ENCODE data around the gene SSH2. TPM values are rescaled to one million over a fixed set of nuclear protein-coding genes. Genes with fewer than 3 reads are reported as not detected.
A peak's percentile ranks its signal among the peaks of the same experiment; 100 is the strongest.

SSH2 gene
- total and polyA plus RNA-seq, 2 donors (not counting 1 experiment from before 2014, with no cell fraction given): 51.5 to 183 TPM

- POLR2A ChIA-PET: interaction anchor here (0.6 to 0.8 kb wide), 3 partner anchors 16 to 56 kb away, joined by 3 to 6 read pairs (median 3); partner anchors contain the start of gene ABHD15
- Histone ChIP-seq H2AFZ (ENCODE audit: insufficient read depth, low read depth, low read length, poor library complexity, severe bottlenecking) (peak within 1 kb of the TSS; percentile 77), H3K36me3 (replicated peaks in 1 of 2; ENCODE audit: control extremely low read depth in 1 of 2, control insufficient read depth in 1 of 2, extremely low read depth in 1 of 2, insufficient read depth in 2 of 2, low read length in 1 of 2) (no peaks in the 10 kb centered on the region), H3K27me3 (replicated peaks in 1 of 4; ENCODE audit: control extremely low read depth in 1 of 4, control insufficient read depth in 3 of 4, insufficient read depth in 4 of 4, low read length in 3 of 4) (peaks cover 0 to 6% (median 0%) of the 10 kb centered on the region in 4 experiments), H4K20me1 (ENCODE audit: control insufficient read depth, insufficient read depth, low read length, poor library complexity, severe bottlenecking) (peaks cover 32% of the 10 kb centered on the region), H3K4me3 (ENCODE audit: control extremely low read depth in 1 of 5, extremely low read depth in 1 of 5, insufficient read depth in 1 of 5, low read depth in 2 of 5, low read length in 4 of 5) (peak within 1 kb of the TSS; percentile 13 to 73 (median 62)), H3K4me2 (replicated peaks; ENCODE audit: low read depth, low read length, poor library complexity, severe bottlenecking) (peak within 1 kb of the TSS; percentile 89), H3K9ac (ENCODE audit: low read length) (peak within 1 kb of the TSS; percentile 71), H3K9me3 (ENCODE audit: control extremely low read depth in 1 of 3, control insufficient read depth in 2 of 3, insufficient read depth in 1 of 3, low read length in 2 of 3) (no peaks in the 10 kb centered on the region), H3K4me1 (ENCODE audit: control insufficient read depth in 2 of 2, insufficient read depth in 2 of 2, low read length in 2 of 2) (peaks cover 18 to 25% of the 10 kb centered on the region in 2 donors), H3K27ac (ENCODE audit: low read length in 2 of 2) (no peak within 1 kb of the TSS), H3K79me2 (ENCODE audit: control insufficient read depth, insufficient read depth, low read length) (peaks cover 4% of the 10 kb centered on the region)
- Mint-ChIP-seq H3K9me3 (ENCODE audit: insufficient read depth) (no peaks in the 10 kb centered on the region), H3K27ac (peak within 1 kb of the TSS; percentile 55), H3K4me3 (peak within 1 kb of the TSS; percentile 84), H3K4me1 (peaks cover 36% of the 10 kb centered on the region), H3K27me3 (no peaks in the 10 kb centered on the region)
- ATAC-seq (ENCODE audit: low read depth) (peak; percentile 71), DNase-seq (peak; percentile 79)
- CTCF ChIA-PET: interaction anchor here (1.2 to 1.4 kb wide), 3 partner anchors 9 to 157 kb away, joined by 3 to 6 read pairs (median 4); no protein-coding TSS in a partner anchor
- intact Hi-C loops (cut with micrococcal nuclease): loop anchor here (1.0 to 2.0 kb wide), 2 partner anchors 9 to 16 kb away; no protein-coding TSS in a partner anchor
- 3% methylated on average over 74 of the region's 77 CpGs for WGBS (ENCODE audit: insufficient coverage)
- TF ChIP-seq CTCF (IDR thresholded peaks at IDR 0.05) (no peak), EZH2 (IDR thresholded peaks at IDR 0.05; ENCODE audit: borderline replicate concordance, insufficient read depth, low read depth, low read length, poor library complexity, severe bottlenecking) (no peak)
Observed at GRCh38 chr17:29622337-29623282, 307.4 kb downstream of the SSH2 start, which contains the start of gene CORO6. CORO6 (minus strand) TSS chr17:29622912; CDS start chr17:29621421, 1,491 bp downstream.

Measured in B cell (primary cell).